SK-N-SH (cell line): Measurements from ENCODE around the gene BRMS1. TPM values are rescaled to one million over a fixed set of nuclear protein-coding genes. Genes with fewer than 3 reads are reported as not detected.

ENCODE experiments used
- CTCF ChIA-PET: fragments of 300-600, 350-600 bp; formaldehyde crosslinking; extraction: SDS; loops from one replicate; lab custom pipeline; 2021; lab: Yijun Ruan, JAX
- POLR2A ChIA-PET: fragments of 350-600 bp; sonication (Branson Sonifier 250); formaldehyde crosslinking; extraction: SDS; loops from one replicate; lab custom pipeline; 2020; ENCODE audit warnings: antibody characterized with exemption, inconsistent platforms; lab: Yijun Ruan, JAX
- DNase-seq: peaks from one replicate; pipeline ENCODE4 v3.0.0; 2012
- H2AFZ ChIP-seq: fragments of 200-600 bp; sonication (generic); 2 replicates; pipeline ENCODE4 v1.8.1; 2016; ENCODE audit warnings: antibody characterized with exemption, mild to moderate bottlenecking, low read depth
- H3F3A ChIP-seq: fragments of 200-600 bp; sonication (generic); replicated peaks from 2 replicates; pipeline ENCODE3; 2016; ENCODE audit warnings: antibody characterized with exemption, mild to moderate bottlenecking; ENCODE audit not compliant: insufficient read depth
- H3K27ac ChIP-seq, 2 experiments: fragments of 200-500 bp in 1 of 2; fragments of 200-600 bp in 1 of 2; sonication (Bioruptor generic) in 1 of 2; sonication (generic), shearing (Covaris generic) in 1 of 2; 2 replicates each; pipeline versions ENCODE4 v1.5.1 to v1.6.1; 2014 to 2016; ENCODE audit warnings: low read depth in 2 of 2, inconsistent platforms in 1 of 2, low read length in 1 of 2, mild to moderate bottlenecking in 1 of 2, mixed read lengths in 1 of 2
- H3K27me3 ChIP-seq: fragments of 200-600 bp; sonication (generic), shearing (Covaris generic); 2 replicates; pipeline ENCODE4 v1.6.1; 2016; ENCODE audit warnings: mixed run types; ENCODE audit not compliant: insufficient read depth
- H3K36me3 ChIP-seq, 2 experiments: fragments of 200-500 bp in 1 of 2; fragments of 200-600 bp in 1 of 2; sonication (Bioruptor generic) in 1 of 2; sonication (generic) in 1 of 2; replicated peaks in 1 of 2; 2 replicates each; pipeline versions ENCODE3 to v1.5.1; 2014 to 2016; ENCODE audit warnings: low read length in 1 of 2, mild to moderate bottlenecking in 1 of 2; ENCODE audit not compliant: insufficient read depth in 2 of 2, control insufficient read depth in 1 of 2
- H3K4me1 ChIP-seq, 2 experiments: fragments of 200-500 bp in 1 of 2; fragments of 200-600 bp in 1 of 2; sonication (Bioruptor generic) in 1 of 2; sonication (generic), shearing (Covaris generic) in 1 of 2; 2 replicates each; pipeline versions ENCODE4 v1.5.1 to v1.6.1; 2014 to 2016; ENCODE audit warnings: low read depth in 1 of 2, low read length in 1 of 2, mixed run types in 1 of 2; ENCODE audit not compliant: insufficient read depth in 2 of 2, control insufficient read depth in 1 of 2
- H3K4me2 ChIP-seq: fragments of 200-600 bp; sonication (generic), shearing (Covaris generic); 2 replicates; pipeline ENCODE4 v1.6.1; 2017; ENCODE audit warnings: mixed run types
- H3K4me3 ChIP-seq, 2 experiments: fragments of 200-500 bp in 1 of 2; fragments of 200-600 bp in 1 of 2; sonication (Bioruptor generic) in 1 of 2; sonication (generic), shearing (Covaris generic) in 1 of 2; 2 replicates each; pipeline versions ENCODE4 v1.5.1 to v1.8.1; 2014 to 2016; ENCODE audit warnings: low read depth in 2 of 2, inconsistent platforms in 1 of 2, low read length in 1 of 2, mild to moderate bottlenecking in 1 of 2, mixed read lengths in 1 of 2, moderate library complexity in 1 of 2
- H3K79me2 ChIP-seq: fragments of 200-600 bp; sonication (generic); 2 replicates; pipeline ENCODE4 v1.8.1; 2017; ENCODE audit warnings: mild to moderate bottlenecking; ENCODE audit not compliant: insufficient read depth
- H3K9ac ChIP-seq: fragments of 200-600 bp; sonication (generic); 2 replicates; pipeline ENCODE4 v1.6.1; 2017; ENCODE audit warnings: mixed run types
- H3K9me2 ChIP-seq: fragments of 200-600 bp; sonication (generic); 2 replicates; pipeline ENCODE4 v1.6.1; 2017; ENCODE audit warnings: mixed run types
- H3K9me3 ChIP-seq: fragments of 200-600 bp; sonication (generic); 2 replicates; pipeline ENCODE4 v1.6.1; 2017; ENCODE audit warnings: mixed run types, mild to moderate bottlenecking, moderate library complexity
- H4K20me1 ChIP-seq: fragments of 200-600 bp; sonication (generic); 2 replicates; pipeline ENCODE4 v1.6.1; 2017; ENCODE audit warnings: mild to moderate bottlenecking, mixed run types; ENCODE audit not compliant: insufficient read depth
- CTCF ChIP-seq: fragments of 200-600 bp; sonication (generic); IDR thresholded peaks from 2 replicates; pipeline ENCODE4 v1.6.1; 2017; ENCODE audit warnings: antibody characterized with exemption, mild to moderate bottlenecking, moderate library complexity
- FOSL2 ChIP-seq: IDR thresholded peaks from 2 replicates; pipeline ENCODE4 v1.4.0; 2012; ENCODE audit warnings: low read depth, mild to moderate bottlenecking, moderate library complexity, borderline replicate concordance
- FOXM1 ChIP-seq: IDR thresholded peaks from 2 replicates; pipeline ENCODE4 v1.4.0; 2012; ENCODE audit warnings: low read depth, mild to moderate bottlenecking
- GABPA ChIP-seq: IDR thresholded peaks from 2 replicates; pipeline ENCODE4 v1.4.0; 2012; ENCODE audit warnings: low read depth, mild to moderate bottlenecking
- JUND ChIP-seq: IDR thresholded peaks from 2 replicates; pipeline ENCODE4 v1.4.0; 2012
- NFIC ChIP-seq: IDR thresholded peaks from 2 replicates; pipeline ENCODE4 v1.4.0; 2012; ENCODE audit warnings: borderline replicate concordance
- PBX3 ChIP-seq: IDR thresholded peaks from 2 replicates; pipeline ENCODE4; 2012
- POLR2AphosphoS5 ChIP-seq: IDR thresholded peaks from 2 replicates; pipeline ENCODE4 v1.6.1; 2012; ENCODE audit warnings: low read depth, low read length
- RXRA ChIP-seq: IDR thresholded peaks from 2 replicates; pipeline ENCODE4 v1.4.0; 2012; ENCODE audit warnings: low read depth, mild to moderate bottlenecking, borderline replicate concordance
- SMC3 ChIP-seq: IDR thresholded peaks from 2 replicates; pipeline ENCODE4 v1.6.1; 2012; ENCODE audit warnings: low read depth, low read length, improper control_type of control experiment
- TAF1 ChIP-seq: IDR thresholded peaks from 2 replicates; pipeline ENCODE4 v1.6.1; 2012; ENCODE audit warnings: low read depth, mild to moderate bottlenecking, low read length, moderate library complexity, borderline replicate concordance
- TCF12 ChIP-seq: IDR thresholded peaks from 2 replicates; pipeline ENCODE4 v1.4.0; 2012
- USF2 ChIP-seq: fragments of 150-350 bp; IDR thresholded peaks from 2 replicates; pipeline ENCODE4 v1.6.1; 2017; ENCODE audit warnings: antibody characterized with exemption, low read length, low read depth, borderline replicate concordance
- ZBTB33 ChIP-seq: IDR thresholded peaks from 2 replicates; pipeline ENCODE4 v1.4.0; 2012; ENCODE audit warnings: low read depth, borderline replicate concordance
- WGBS: methylation state at CpG from one replicate; pipeline ENCODE4 v1.1.6; 2017; ENCODE audit warnings: low lambda C conversion rate; 5-methylcytosine and 5-hydroxymethylcytosine counted together
- polyA plus RNA-seq, 3 experiments: library from polyadenylated mRNA; depleted of rRNA; stranded (reverse); fragments of >200 nt; gene quantifications; 2 replicates each; pipeline ENCODE4 v1.2.3, GENCODE V29; 2012

BRMS1 gene
- polyA plus RNA-seq, 1 of the 3 experiments (the other 2 are of a cell fraction): 70.0 TPM

- TF ChIP-seq GABPA (no peak), FOXM1 (no peak), CTCF (no peak), TCF12 (no peak)
Measured at GRCh38 chr11:66331542-66332370, 13.1 kb downstream of the BRMS1 start (continued).

GRCh38 chr11:66330931-66331330, 14.0 kb downstream of the BRMS1 start:
- Histone ChIP-seq H3K9me3 (no peaks in the 10 kb centered on the region), H3K27me3 (no peaks in the 10 kb centered on the region), H3K4me2 (no peak overlapping the region), H3K79me2 (peaks cover 17% of the 10 kb centered on the region), H3K36me3 (peaks cover 8 to 25% of the 10 kb centered on the region in 2 experiments), H3K4me3 (no peak overlapping the region), H4K20me1 (no peaks in the 10 kb centered on the region; the same call in 1 of the 2 replicates), H3F3A (peaks cover 9% of the 10 kb centered on the region), H3K27ac (no peak overlapping the region), H3K9ac (no peak overlapping the region), H2AFZ (no peak overlapping the region), H3K9me2 (no peaks in the 10 kb centered on the region), H3K4me1 (peaks cover 33 to 41% of the 10 kb centered on the region in 2 experiments; a peak in 3 of 4 replicates)
- POLR2A ChIA-PET: interaction anchor here (1.1 kb wide), 1 partner anchor 14 kb away, joined by 3 read pairs; the partner anchor contains the start of gene CD248
- no peak for DNase-seq
- CTCF ChIA-PET: interaction anchor here (8.8 kb wide), 1 partner anchor 18 kb away, joined by 280 read pairs; the partner anchor contains the start of gene CD248
- TF ChIP-seq TAF1: no peak
- TF ChIP-seq RXRA: no peak
- no peak for TF ChIP-seq PBX3
- WGBS: 92% methylated on average over 2 of the region's 10 CpGs

- H3K27ac ChIP-seq: peak overlapping the region in 1 of 2 experiments; percentile 80; a peak in 1 of 4 replicates
- peaks cover 9% of the 10 kb centered on the region for H3F3A ChIP-seq
- H3K4me3 ChIP-seq: no peak overlapping the region
- H3K79me2 ChIP-seq: 0 out of 2 replicates have a peak, but pooled peaks cover under 1% of the 10 kb centered on the region
- WGBS: 92% methylated on average over 2 of the region's 3 CpGs
- DNase-seq: no peak
- no peak overlapping the region for H3K4me2 ChIP-seq
- no peak overlapping the region for H2AFZ ChIP-seq
- H3K27me3 ChIP-seq: no peaks in the 10 kb centered on the region
- no peaks in the 10 kb centered on the region for H3K9me3 ChIP-seq
- no peaks in the 10 kb centered on the region for H4K20me1 ChIP-seq
- no peak overlapping the region for H3K9ac ChIP-seq
- POLR2A ChIA-PET: interaction anchor here (1.1 to 2.3 kb wide), 2 partner anchors 16 to 18 kb away, joined by 5 to 12 read pairs; no protein-coding TSS in a partner anchor
- peaks cover 28 to 36% of the 10 kb centered on the region in 2 experiments; a peak in 3 of 4 replicates for H3K4me1 ChIP-seq
- CTCF ChIA-PET: interaction anchor here (0.8 to 8.8 kb wide), 6 partner anchors 9 to 110 kb away, joined by 3 to 280 read pairs (median 5); partner anchors contain the start of genes CD248 and MRPL11
- H3K36me3 ChIP-seq: peaks cover 8 to 21% of the 10 kb centered on the region in 2 experiments
- no peaks in the 10 kb centered on the region for H3K9me2 ChIP-seq
- TF ChIP-seq RXRA (no peak), NFIC (no peak), ZBTB33 (no peak), SMC3 (no peak), USF2 (no peak), GABPA (no peak), CTCF (no peak), POLR2AphosphoS5 (no peak), JUND (no peak), FOSL2 (no peak)
Measured at GRCh38 chr11:66329165-66329673, 15.7 kb downstream of the BRMS1 start.
